ENCODE results near the gene ERICH6.

ERICH6 gene

GRCh38 chr3:150612494-150612893 lies 91.2 kb downstream of the ERICH6 start:
- DNase-seq, result no peak

GRCh38 chr3:150611666-150612065 lies 92.1 kb downstream of the ERICH6 start:
- no peak for DNase-seq

- DNase-seq, result no peak
These were observed 92.9 kb downstream of the ERICH6 start for GRCh38 chr3:150610785-150611184.

GRCh38 chr3:150609988-150610387 lies 93.7 kb downstream of the ERICH6 start:
- no peak for DNase-seq
